GM21737 (cell line): ENCODE measurements around the gene TTC7B.

ENCODE experiments used
- ATAC-seq: cut with Tn5 transposase; IDR thresholded peaks from one replicate; pipeline ENCODE4 v1.9.1; 2021; ENCODE audit warnings: mild to moderate bottlenecking, moderate library complexity; ENCODE audit not compliant: unreplicated experiment

TTC7B gene

DNA sequence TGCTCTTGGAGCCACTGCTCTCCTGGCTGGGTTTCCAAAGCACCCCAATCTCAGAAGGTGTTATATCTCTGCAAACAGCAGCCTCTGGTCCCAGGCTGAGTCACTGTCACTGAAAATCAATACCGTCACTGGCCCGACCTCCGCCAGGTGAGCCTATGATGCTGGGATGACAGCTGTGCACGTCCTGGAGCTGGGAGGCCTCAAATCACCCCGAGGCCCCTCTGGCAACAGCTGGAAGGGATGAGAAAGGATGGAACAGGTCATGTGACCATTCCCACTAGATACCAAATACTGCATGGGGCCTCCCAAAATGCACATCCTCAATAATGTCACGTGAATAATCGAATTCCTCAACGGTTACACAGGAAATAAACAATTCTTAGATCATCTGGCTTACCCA is 190.8 kb downstream of the TTC7B start:
- no peak for ATAC-seq

DNA sequence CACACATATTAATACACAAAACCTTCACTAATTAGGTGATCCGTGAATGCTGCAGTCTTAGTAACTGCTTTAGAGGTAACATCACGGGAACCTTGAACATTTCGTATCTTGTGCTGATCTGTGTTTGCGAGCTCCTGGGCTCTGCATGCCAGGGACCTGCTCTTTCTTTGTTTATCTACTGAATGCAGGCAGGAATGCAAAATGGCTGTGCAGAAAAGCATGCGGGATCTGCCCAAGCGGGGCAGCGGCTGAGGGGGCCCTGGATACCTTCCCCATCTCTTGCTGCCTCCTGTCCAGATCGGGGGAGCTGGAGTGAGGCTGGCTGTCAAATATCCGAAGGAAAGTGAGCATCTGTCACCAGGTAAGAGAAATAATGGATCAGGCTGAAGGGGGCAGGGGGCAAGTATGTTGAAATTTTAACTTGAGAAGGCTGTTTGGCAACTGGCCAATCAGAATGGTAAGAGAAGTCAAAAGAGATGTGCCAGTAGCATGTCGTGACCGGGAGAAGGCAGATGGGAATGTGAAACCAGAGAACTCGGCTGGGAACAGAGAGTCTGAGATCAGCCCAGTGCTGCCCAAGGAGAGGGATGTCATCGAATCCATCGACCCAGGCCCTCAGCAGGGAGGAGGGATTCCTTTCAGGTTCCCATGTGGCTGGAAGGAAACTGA is 191.4 kb downstream of the TTC7B start:
- no peak for ATAC-seq

DNA sequence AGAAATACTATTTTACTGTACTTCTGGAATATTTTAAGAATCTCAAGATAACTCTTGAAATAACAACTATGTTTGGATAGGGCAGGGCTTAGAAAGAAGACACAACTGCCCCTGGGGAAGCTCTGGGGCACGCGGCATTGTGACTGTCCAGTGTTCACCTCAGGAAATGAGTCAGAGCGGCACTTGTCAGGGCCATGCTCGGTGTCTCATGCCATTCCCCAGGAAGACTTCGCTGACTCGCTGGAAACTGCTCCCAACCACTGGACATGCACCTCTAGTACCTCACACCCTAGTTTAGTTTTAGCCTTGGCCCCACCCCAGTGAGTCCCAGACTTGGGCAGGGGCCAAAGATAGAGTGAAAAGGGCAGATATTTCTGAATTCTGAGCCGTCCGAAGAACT is 192.0 kb downstream of the TTC7B start:
- ATAC-seq, result no peak

DNA sequence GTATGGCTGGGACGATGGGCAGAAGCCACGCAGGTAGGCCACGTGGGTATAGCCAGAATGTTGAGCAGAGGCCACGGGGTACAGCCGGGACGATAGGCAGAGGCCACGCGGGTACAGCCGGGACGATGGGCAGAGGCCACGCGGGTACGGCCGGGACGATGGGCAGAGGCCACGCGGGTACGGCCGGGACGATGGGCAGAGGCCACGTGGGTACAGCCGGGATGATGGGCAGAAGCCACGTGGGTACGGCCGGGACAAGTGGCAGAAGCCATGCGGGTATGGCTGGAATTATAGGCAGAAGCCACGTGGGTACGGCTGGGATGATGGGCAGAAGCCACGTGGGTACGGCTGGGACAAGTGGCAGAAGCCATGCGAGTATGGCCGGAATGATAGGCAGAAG is 195.0 kb downstream of the TTC7B start:
- ATAC-seq, result no peak

DNA sequence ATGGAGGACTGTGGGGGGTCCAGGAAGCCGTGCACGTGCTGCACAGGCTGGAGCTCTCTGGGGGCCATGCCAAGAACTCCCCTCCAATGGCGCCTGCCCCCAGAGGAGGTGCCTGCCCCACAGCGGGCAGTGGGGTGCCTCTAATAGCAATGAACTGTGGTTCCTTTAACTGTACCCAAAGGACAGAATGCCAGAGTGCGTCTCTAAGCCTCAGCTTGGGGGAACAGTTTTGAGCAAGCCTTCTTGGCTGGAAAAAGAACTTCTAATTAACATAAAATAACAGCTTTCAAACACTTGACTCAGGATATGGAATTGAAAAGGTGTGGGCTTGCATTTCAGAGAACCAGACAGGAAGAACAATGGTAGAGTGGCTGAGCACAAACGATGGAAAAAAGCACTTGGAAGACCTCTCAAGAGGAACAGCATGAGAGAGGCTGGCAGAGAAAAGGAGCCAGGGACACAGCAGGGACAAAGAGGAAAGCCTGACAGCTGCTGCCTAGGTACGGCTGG is 195.6 kb downstream of the TTC7B start:
- no peak for ATAC-seq

DNA sequence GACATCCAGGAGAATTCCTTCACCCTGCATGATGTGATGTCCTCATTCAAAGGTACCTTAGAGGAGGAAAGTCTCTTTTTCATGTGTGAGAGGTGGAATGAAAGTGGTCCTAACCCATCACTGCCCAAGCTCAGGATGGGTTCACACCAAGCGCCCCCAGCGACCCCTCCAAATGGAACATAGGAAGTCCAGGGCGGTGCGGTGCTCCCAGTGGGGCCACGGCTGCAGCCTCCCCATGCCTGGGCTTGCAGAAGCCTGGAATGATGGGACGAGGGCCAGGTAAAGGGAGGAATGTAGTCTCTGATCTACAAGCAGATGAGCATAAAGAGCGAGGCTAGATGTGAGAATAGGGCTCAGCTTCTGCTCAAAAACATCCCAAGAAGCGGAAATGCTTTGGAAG is 196.3 kb downstream of the TTC7B start:
- no peak for ATAC-seq

DNA sequence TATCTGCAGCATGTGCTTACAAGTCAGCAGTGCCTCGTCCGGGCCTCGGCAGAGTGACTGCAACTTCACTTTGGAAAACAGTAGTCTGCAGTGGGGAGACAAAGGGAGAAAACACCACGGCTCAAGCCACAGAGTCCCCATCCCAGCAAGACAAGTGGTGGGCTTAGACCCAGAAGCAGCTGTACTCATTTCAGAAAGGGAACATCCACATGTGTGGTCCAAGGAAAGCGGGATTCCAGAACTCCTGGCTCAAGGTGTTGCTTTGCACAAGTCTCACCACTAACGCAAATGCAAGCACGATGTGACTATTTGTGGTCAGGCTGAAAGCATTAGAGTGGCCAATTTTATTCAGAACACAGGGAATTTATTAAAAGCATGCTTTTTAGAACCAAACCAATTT is 198.3 kb downstream of the TTC7B start:
- ATAC-seq, result no peak

DNA sequence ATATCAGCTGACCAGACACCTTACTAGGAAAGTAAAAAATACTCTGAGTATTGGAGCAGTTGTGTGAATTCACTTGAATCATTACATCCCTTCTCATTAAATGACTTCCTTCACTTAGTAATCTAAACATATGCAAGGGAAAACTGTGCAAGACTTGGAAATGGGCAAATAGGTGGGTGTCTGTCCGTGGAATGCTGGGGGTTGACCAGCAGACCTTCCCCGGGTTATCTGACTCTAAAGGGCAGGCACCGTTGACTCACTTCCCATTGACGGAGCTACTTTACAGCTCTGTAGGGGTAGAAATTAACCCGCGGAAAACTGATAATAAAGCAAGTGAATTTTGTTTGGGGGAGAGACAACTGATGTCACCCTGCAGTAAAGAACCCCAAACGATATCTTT is 199.3 kb downstream of the TTC7B start:
- ATAC-seq, result no peak

DNA sequence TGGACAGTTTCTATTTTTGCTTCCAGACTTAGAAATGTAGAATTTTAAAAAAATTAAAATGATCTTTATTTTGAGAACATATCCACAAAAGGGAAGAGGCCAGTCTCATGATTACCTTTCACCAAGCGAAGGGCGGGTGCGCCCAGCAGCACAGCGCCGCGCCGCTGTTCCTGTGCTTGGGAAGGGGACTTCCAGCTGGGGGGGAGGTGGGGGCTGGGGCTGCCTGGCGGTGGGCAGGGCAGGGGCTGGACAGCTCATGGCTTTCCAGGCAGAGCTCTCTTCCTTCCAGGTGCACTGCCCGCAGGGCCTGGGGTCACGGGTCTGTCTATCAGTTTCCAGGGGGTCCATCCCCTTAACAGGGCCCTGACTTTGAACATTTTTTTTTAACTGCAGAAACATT is 199.9 kb downstream of the TTC7B start:
- ATAC-seq, result no peak

DNA sequence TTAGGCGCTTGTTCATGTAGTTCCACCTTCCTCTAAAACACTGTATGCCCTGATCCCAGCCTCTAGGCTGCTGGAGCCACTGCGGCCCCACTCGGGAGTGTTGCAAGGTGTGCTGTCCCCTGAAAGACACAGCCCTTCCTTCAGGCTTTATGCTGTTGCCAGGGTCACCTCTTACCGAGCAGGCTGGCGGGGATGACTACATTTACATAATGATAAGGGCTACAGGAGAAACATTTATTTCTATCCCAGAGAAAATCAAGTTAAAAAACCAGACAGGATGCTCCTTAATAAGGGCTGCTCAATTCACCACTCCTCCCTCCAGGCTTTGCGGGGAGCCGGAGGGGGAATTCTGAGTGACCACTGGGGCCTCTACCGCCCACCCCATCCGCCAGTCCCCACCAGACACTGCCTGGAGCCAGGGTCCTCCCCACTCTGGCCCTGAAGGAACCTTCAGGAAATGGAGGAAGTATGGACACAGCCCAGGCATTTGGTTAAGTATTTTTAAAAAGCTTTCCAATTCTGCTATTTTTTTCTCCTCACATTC is 200.6 kb downstream of the TTC7B start:
- ATAC-seq, result no peak

DNA sequence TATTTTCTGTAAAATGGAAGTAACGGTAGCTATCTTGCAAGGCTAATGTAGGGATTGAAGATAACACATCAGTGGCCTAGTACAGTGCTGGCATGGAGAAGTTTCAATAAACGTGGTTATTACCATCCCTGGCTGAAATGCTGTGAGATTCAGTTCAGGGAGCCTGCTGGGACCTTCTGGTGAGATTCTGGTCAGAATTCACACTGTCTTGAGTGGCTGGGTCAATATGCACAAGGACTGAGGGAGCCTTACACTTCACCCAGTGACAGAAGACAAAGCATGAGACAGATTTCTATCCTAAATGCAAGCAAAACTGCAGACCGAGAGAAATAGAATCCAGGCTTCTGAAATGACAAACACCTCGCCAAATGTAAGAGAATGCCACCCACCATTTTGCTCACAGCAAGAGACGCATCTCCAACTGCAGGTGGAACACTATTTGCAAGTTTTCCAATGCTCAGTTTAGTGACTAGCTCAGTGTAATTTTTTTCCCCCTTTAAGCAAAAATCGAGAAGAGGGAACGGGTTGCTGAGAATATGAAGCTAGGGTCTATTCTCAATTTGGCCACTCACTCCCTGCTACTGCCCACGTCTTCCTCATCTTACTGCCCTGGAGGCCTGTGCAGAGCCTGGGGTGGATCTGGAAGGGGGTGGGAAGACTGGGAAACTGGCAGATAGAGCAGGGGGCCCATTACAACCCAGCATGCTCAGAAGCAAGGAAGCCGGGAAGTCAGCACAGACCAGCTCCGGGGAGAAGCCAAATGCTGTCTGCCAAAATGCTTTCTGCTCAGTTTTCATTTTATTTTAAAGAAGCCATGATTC is 201.3 kb downstream of the TTC7B start:
- ATAC-seq, result no peak

DNA sequence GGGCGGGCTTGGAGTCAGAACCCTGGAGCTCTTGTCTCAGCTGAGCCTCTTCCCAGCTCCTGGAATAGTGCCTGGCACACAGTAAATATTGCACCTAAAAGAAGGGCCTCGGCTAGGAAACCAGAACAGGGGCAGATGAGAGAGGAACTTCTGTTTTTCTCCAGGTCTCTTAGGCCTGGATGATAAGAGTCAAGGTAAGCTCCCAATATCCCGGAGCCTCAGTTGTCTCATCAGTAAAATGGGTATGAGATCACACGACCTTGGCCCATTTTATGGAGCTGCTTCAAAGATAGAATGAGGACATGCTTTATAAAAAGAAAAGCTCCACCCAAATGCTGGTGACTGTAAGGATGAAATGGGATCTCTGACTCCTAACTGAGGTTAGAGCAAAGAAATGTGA is 202.2 kb downstream of the TTC7B start:
- ATAC-seq, result no peak

DNA sequence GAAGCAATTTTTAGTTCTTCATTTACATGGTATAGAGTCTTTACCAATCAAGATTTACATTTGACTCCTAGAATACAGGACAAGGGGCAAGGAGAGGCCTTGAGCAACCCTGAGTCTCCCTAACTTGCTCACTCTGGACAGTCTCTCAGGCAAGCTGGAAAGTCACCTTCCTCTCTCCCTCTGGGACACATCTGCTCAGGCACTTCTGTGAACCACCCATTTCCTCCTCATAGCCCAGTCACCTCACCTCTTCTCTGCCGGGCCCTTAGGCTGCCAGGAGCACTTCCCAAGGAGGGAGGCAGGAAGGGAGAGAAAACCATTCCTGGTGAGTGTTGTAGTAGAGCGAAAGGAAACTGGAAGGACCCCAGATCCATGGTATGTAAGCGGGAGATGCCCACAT is 202.8 kb downstream of the TTC7B start:
- ATAC-seq, result no peak

DNA sequence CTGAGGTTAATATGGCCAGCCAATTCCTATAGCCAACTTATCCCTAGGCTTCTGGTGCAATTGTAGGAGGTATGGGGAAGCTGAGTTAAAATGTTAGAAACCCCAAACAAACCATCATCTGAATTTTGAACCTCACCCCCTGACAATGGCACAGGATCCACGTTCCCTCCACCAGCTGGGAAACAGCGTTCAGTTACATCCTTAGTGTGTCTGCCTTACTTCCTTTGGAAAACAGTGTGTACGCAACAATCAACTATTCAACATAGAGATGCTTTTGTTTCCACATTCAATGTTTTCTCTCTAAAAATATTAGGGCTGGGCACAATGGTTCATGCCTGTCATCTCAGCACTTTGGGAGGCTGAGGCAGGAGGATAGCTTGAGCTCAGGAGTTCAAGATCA is 203.4 kb downstream of the TTC7B start:
- ATAC-seq, result no peak

DNA sequence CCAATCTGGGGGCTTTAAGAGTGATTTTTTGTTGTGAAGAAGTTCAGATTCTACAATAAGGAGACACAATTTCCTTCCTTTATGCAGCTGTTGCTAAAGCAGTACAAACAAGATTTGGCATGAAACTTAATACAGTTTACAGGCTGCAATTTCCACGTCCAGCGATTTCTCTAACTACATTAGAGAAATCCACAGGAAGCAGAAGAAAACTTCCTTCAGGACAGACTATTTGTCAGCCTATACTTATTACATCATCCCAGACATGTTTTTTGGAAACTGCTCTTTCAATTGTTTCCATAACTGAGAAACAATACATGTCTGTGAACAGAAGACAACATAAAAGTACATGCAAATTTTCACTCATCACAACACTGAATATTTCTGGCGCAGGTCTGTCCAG is 204.3 kb downstream of the TTC7B start:
- ATAC-seq, result no peak

DNA sequence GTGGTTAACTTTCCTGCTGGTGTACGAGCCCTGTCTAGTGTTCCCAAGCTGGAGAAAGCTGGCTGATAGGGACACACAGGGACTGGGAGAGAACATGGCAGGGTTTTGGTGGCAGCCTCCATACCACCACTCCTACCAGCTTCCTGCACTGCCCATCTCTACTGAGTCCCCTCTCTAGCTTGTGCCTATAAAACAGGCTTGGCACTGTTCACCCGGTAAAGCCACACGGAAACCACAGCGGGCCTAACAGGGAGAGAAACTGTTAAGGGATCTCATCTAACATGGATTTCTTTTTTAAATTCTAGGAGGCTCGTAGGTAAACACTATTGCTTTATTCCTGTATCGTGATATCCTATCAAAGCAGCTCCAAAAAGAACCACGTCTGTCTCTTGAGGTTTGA is 204.7 kb downstream of the TTC7B start:
- ATAC-seq, result no peak

DNA sequence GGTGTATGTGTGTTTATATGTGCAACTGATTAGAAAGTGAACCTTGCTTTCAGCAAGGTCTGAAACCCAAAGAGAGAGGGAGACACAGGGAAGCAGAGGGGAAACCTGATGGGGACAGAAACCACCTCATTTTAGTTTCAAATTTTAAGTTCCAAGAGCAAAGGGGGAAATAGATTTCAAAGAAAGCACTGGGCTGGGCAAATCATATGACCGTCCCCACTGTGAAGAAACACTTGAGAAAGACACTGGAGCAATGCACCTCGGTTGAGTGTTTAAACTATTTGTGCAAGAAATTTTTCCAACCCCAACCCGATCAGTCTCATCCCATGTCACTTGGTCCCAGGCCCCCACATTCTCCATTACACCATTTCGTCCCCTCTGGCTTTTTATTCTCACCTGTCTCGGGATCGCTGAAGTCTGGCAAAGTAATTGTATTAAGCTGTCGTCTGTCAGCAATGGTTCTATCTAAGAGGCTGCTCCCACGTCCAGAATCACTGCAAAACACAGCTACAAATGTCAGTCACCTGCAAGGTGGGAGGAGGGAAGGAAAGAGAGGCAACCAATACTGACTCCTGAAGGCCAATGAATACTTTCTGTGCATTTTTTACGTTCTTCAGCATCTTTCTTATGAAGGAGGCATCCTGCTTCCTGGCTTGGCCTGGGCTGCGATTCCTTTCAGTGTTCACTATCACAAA is 205.7 kb downstream of the TTC7B start:
- no peak for ATAC-seq

DNA sequence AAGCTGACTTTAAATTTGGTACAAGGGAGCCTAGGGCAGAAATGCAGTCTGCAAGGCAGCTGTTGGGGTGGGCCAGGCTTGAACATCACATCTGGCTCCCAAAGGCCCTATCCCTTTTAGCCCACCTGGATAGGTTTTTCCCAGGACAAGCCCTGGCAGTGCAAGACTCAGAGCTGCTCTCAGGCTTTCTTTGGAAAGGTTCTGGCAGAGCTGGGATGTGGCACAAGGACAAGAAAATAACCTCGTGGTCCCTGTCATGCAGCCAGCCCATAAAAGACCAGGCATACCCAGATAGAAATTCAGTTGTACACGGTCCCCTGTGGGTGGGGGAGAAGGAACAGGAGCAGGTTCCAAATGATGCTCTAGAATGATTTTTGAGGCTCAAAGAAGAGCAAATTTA is 206.9 kb downstream of the TTC7B start:
- ATAC-seq, result no peak

DNA sequence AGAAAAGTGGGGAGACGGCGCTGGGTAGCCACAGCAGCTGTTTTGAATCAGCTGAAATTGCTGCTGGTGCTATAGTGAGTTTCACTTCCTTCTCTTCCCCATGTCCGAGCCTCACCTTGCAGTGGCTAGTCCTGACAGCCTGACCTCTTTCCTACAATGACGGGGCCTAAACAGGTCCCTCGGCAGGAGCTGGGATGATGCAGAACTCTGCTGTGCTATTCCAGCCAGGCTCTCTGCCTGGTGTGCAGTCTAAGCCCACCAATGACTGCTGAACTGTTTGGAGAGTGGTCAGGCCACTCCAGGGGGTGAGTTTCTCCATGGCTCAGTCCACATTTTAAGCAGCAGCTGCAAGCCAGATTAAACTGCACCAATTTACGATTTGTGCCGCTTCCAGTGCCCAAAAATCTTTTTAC is 207.3 kb downstream of the TTC7B start:
- ATAC-seq, result no peak

DNA sequence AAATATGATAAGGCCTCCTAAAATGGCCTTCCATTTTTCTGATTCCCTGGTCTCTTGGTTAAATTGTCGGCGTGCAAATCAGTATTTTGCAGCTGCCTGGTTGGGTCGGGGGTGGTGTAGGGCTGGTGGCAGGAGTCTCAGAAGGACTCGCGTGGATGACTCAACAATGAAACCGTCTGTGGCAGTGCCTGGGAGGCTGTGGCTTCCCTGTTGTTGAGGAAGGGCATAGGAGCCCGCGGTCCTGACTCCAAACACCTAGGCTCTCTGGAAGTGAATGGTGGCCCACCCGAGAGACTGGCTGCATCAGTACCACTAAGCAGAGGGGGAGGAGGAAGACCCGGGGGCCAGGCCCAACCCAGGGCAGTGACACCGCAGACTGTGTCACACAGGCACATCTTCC is 207.9 kb downstream of the TTC7B start:
- ATAC-seq, result no peak

DNA sequence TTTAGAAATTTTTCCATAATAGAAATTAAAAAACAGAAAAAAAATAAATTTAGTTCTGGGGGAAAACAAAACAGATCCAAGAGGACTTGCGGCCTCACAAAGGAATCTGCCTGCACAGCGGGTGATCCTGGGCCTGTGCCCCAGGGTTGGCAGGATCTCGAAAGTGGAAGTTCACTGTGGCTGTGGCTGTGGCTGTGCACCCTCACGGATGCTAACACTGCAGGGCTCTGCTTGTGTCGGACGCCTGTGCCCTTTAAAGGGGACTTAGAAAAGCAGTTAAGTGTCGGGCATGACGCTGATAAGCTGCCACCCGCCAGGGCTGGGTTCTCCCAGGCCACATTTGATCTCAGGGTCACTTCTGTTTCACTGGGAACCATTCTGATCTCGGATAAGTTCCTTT is 209.1 kb downstream of the TTC7B start:
- ATAC-seq, result no peak

DNA sequence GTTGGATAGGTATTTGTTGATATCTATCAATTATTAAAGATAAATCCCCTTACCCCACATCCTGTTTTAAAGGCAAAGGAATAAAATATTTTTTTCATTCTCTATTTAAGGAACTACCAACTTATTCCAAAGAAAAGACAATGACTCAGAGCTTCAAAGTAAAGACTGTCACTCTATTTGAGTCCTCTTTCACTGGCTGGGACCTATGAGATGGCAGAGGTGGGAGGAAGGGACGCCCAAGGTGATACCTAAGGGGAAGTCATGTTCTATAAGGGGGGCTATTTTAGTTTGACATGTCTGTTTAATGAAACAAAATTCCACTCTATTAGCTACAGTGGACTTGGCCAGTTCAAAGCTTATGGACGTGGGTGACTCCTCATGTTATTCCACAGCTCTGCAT is 209.8 kb downstream of the TTC7B start:
- no peak for ATAC-seq
